Mesendoderm (in vitro differentiated cells): Measurements from ENCODE around the gene CA7.

Source experiments
- DNase-seq: peaks from one replicate; pipeline ENCODE4 v3.0.0; 2013
- H2AK5ac ChIP-seq: 2 replicates; pipeline ENCODE4 v1.6.1; 2013; ENCODE audit warnings: low read length, inconsistent platforms
- H2BK120ac ChIP-seq: 2 replicates; pipeline ENCODE4 v1.6.1; 2013; ENCODE audit warnings: low read depth, mild to moderate bottlenecking, low read length, moderate library complexity, mixed read lengths
- H2BK15ac ChIP-seq: replicated peaks from 2 replicates; pipeline ENCODE4 v1.6.1; 2013; ENCODE audit warnings: low read depth, mild to moderate bottlenecking, moderate library complexity
- H2BK5ac ChIP-seq: 2 replicates; pipeline ENCODE4 v1.6.1; 2013; ENCODE audit warnings: low read length, inconsistent platforms
- H3K18ac ChIP-seq: 2 replicates; pipeline ENCODE4 v1.6.1; 2013; ENCODE audit warnings: mild to moderate bottlenecking, low read length, mixed read lengths
- H3K23ac ChIP-seq: one replicate; pipeline ENCODE4 v1.6.1; 2013; ENCODE audit warnings: low read length
- H3K27ac ChIP-seq: 2 replicates; pipeline ENCODE4 v1.5.1; 2013; ENCODE audit warnings: low read depth, mild to moderate bottlenecking, inconsistent platforms, low read length, moderate library complexity
- H3K27me3 ChIP-seq: 2 replicates; pipeline ENCODE4 v1.6.1; 2013; ENCODE audit warnings: low read length, control low read depth, mild to moderate bottlenecking, inconsistent platforms; ENCODE audit not compliant: insufficient read depth, poor library complexity
- H3K36me3 ChIP-seq: 2 replicates; pipeline ENCODE4 v1.6.1; 2013; ENCODE audit warnings: low read length, inconsistent platforms; ENCODE audit not compliant: control insufficient read depth, insufficient read depth
- H3K4ac ChIP-seq: one replicate; pipeline ENCODE4 v1.6.1; 2013; ENCODE audit warnings: low read depth, mild to moderate bottlenecking, low read length, moderate library complexity
- H3K4me1 ChIP-seq: 2 replicates; pipeline ENCODE4 v1.6.1; 2013; ENCODE audit warnings: low read depth, low read length, inconsistent platforms; ENCODE audit not compliant: control insufficient read depth
- H3K4me2 ChIP-seq: 2 replicates; pipeline ENCODE4 v1.6.1; 2013; ENCODE audit warnings: low read length
- H3K4me3 ChIP-seq: 2 replicates; pipeline ENCODE4 v1.5.1; 2013; ENCODE audit warnings: mild to moderate bottlenecking, low read length
- H3K56ac ChIP-seq: one replicate; pipeline ENCODE4 v1.6.1; 2013; ENCODE audit warnings: low read length
- H3K79me1 ChIP-seq: 2 replicates; pipeline ENCODE4 v1.6.1; 2013; ENCODE audit warnings: low read length, inconsistent platforms
- H3K79me2 ChIP-seq: 2 replicates; pipeline ENCODE4 v1.6.1; 2013; ENCODE audit warnings: mild to moderate bottlenecking, low read length; ENCODE audit not compliant: control insufficient read depth, insufficient read depth
- H3K9ac ChIP-seq: 2 replicates; pipeline ENCODE4 v1.6.1; 2013; ENCODE audit warnings: low read length, inconsistent platforms
- H4K5ac ChIP-seq: one replicate; pipeline ENCODE4 v1.6.1; 2013; ENCODE audit warnings: low read length
- H4K8ac ChIP-seq: one replicate; pipeline ENCODE4 v1.6.1; 2013; ENCODE audit warnings: low read depth, mild to moderate bottlenecking, control low read depth, low read length, moderate library complexity
- WGBS: extraction: QIAGEN DNeasy Blood & Tissue Kit; methylation state at CpG from one replicate; pipeline ENCODE4 v1.1.7; 2013; ENCODE audit warnings: low lambda C conversion rate, missing lambda C conversion rate; ENCODE audit not compliant: insufficient coverage; ENCODE audit errors: extremely low coverage; 5-methylcytosine and 5-hydroxymethylcytosine counted together

CA7 gene

GRCh38 chr16:66846266-66846665, 2.1 kb downstream of the CA7 start:
- Histone ChIP-seq H4K5ac (no peak overlapping the region), H3K4me1 (no peaks in the 10 kb centered on the region), H3K27me3 (peaks cover 23% of the 10 kb centered on the region), H3K23ac (no peak overlapping the region), H3K4ac (no peak overlapping the region), H3K36me3 (no peaks in the 10 kb centered on the region), H2AK5ac (no peak overlapping the region), H2BK5ac (no peak overlapping the region), H3K79me2 (no peaks in the 10 kb centered on the region), H4K8ac (no peak overlapping the region), H3K27ac (no peak overlapping the region), H3K18ac (no peak overlapping the region), H3K4me3 (no peak overlapping the region), H3K4me2 (no peak overlapping the region), H2BK120ac (no peak overlapping the region), H3K79me1 (no peaks in the 10 kb centered on the region), H2BK15ac (no peak overlapping the region), H3K56ac (no peak overlapping the region), H3K9ac (no peak overlapping the region)
- WGBS = no CpG with 5 or more reads among the region's 1 CpG
- no peak for DNase-seq

GRCh38 chr16:66846831-66847230, 2.6 kb downstream of the CA7 start:
- Histone ChIP-seq H4K8ac (no peak overlapping the region), H3K9ac (no peak overlapping the region), H3K4me2 (no peak overlapping the region), H3K4ac (no peak overlapping the region), H3K36me3 (no peaks in the 10 kb centered on the region), H2BK15ac (no peak overlapping the region), H3K27me3 (peaks cover 23% of the 10 kb centered on the region), H3K18ac (no peak overlapping the region), H3K79me1 (no peaks in the 10 kb centered on the region), H4K5ac (no peak overlapping the region), H3K4me1 (no peaks in the 10 kb centered on the region), H3K4me3 (no peak overlapping the region), H2AK5ac (no peak overlapping the region), H3K27ac (no peak overlapping the region), H3K56ac (no peak overlapping the region), H2BK120ac (no peak overlapping the region), H3K23ac (no peak overlapping the region), H2BK5ac (no peak overlapping the region), H3K79me2 (no peaks in the 10 kb centered on the region)
- WGBS = no CpG with 5 or more reads among the region's 6 CpGs
- no peak for DNase-seq

GRCh38 chr16:66847533-66848067, 3.4 kb downstream of the CA7 start:
- Histone ChIP-seq H3K9ac (no peak overlapping the region), H3K79me1 (no peaks in the 10 kb centered on the region), H3K27me3 (peaks cover 23% of the 10 kb centered on the region), H3K4me2 (no peak overlapping the region), H3K36me3 (no peaks in the 10 kb centered on the region), H3K27ac (no peak overlapping the region), H3K56ac (no peak overlapping the region), H2BK120ac (no peak overlapping the region), H4K8ac (no peak overlapping the region), H3K23ac (no peak overlapping the region), H2AK5ac (no peak overlapping the region), H3K79me2 (no peaks in the 10 kb centered on the region), H3K4ac (no peak overlapping the region), H3K18ac (no peak overlapping the region), H2BK5ac (no peak overlapping the region), H3K4me1 (no peaks in the 10 kb centered on the region), H4K5ac (no peak overlapping the region), H2BK15ac (no peak overlapping the region), H3K4me3 (no peak overlapping the region)
- WGBS = no CpG with 5 or more reads among the region's 6 CpGs
- DNase-seq = no peak

- Histone ChIP-seq H3K79me1 (no peaks in the 10 kb centered on the region), H4K5ac (no peak overlapping the region), H3K27ac (no peak overlapping the region), H3K4me1 (no peaks in the 10 kb centered on the region), H2AK5ac (no peak overlapping the region), H2BK5ac (no peak overlapping the region), H2BK15ac (no peak overlapping the region), H4K8ac (no peak overlapping the region), H3K4me2 (no peak overlapping the region), H3K9ac (no peak overlapping the region), H3K27me3 (peaks cover 23% of the 10 kb centered on the region), H3K56ac (no peak overlapping the region), H2BK120ac (no peak overlapping the region), H3K36me3 (no peaks in the 10 kb centered on the region), H3K4ac (no peak overlapping the region), H3K23ac (no peak overlapping the region), H3K79me2 (no peaks in the 10 kb centered on the region), H3K4me3 (no peak overlapping the region), H3K18ac (no peak overlapping the region)
- DNase-seq = no peak
- no CpG with 5 or more reads among the region's 2 CpGs for WGBS
Measured at GRCh38 chr16:66848172-66848571, 4.0 kb downstream of the CA7 start.

GRCh38 chr16:66849021-66849420, 4.8 kb downstream of the CA7 start:
- Histone ChIP-seq H2AK5ac (no peak overlapping the region), H3K4me2 (no peak overlapping the region), H3K4ac (no peak overlapping the region), H4K5ac (no peak overlapping the region), H4K8ac (no peak overlapping the region), H3K56ac (no peak overlapping the region), H3K27ac (no peak overlapping the region), H2BK5ac (no peak overlapping the region), H3K4me3 (no peak overlapping the region), H3K4me1 (no peaks in the 10 kb centered on the region), H3K23ac (no peak overlapping the region), H3K36me3 (no peaks in the 10 kb centered on the region), H3K27me3 (peaks cover 18% of the 10 kb centered on the region), H3K9ac (no peak overlapping the region), H2BK120ac (no peak overlapping the region), H3K79me1 (no peaks in the 10 kb centered on the region), H3K79me2 (no peaks in the 10 kb centered on the region), H2BK15ac (no peak overlapping the region), H3K18ac (no peak overlapping the region)
- no peak for DNase-seq
- WGBS = no CpG with 5 or more reads among the region's 2 CpGs

GRCh38 chr16:66849549-66849948, 5.3 kb downstream of the CA7 start:
- no peak overlapping the region for H3K27ac ChIP-seq
- H3K23ac ChIP-seq = no peak overlapping the region
- H4K5ac ChIP-seq = no peak overlapping the region
- WGBS = no CpG with 5 or more reads among the region's 4 CpGs
- H3K27me3 ChIP-seq = peaks cover 16% of the 10 kb centered on the region
- no peak overlapping the region for H2AK5ac ChIP-seq
- H3K4me2 ChIP-seq = no peak overlapping the region
- H3K36me3 ChIP-seq = no peaks in the 10 kb centered on the region
- H4K8ac ChIP-seq = no peak overlapping the region
- H3K4ac ChIP-seq = no peak overlapping the region
- H3K4me1 ChIP-seq = no peaks in the 10 kb centered on the region
- no peak for DNase-seq
- H3K4me3 ChIP-seq = no peak overlapping the region
- no peak overlapping the region for H3K18ac ChIP-seq
- H2BK5ac ChIP-seq = no peak overlapping the region
- H2BK120ac ChIP-seq = no peak overlapping the region
- no peaks in the 10 kb centered on the region for H3K79me1 ChIP-seq
- H3K56ac ChIP-seq = no peak overlapping the region
- H3K9ac ChIP-seq = no peak overlapping the region
- no peak overlapping the region for H2BK15ac ChIP-seq
- H3K79me2 ChIP-seq = no peaks in the 10 kb centered on the region
